GM12891 (cell line): ENCODE results near the gene ADIRF.

Source experiments
- PAX5 ChIP-seq: IDR thresholded peaks from 2 replicates; pipeline ENCODE4 v1.6.1; 2011; ENCODE audit warnings: low read length, moderate library complexity, mild to moderate bottlenecking; ENCODE audit not compliant: insufficient read depth, severe bottlenecking
- POLR2A ChIP-seq: IDR thresholded peaks from 2 replicates; pipeline ENCODE4 v1.6.1; 2011; ENCODE audit warnings: low read depth, low read length, control low read depth
- POLR2AphosphoS5 ChIP-seq: IDR thresholded peaks from 2 replicates; pipeline ENCODE4 v1.6.1; 2011; ENCODE audit warnings: low read depth, low read length, control low read depth
- POU2F2 ChIP-seq: IDR thresholded peaks from 2 replicates; pipeline ENCODE4 v1.6.1; 2011; ENCODE audit warnings: low read depth, mild to moderate bottlenecking, control low read depth, low read length, moderate library complexity
- SPI1 ChIP-seq: IDR thresholded peaks from 2 replicates; pipeline ENCODE4 v1.6.1; 2011; ENCODE audit warnings: low read depth, low read length, control low read depth
- TAF1 ChIP-seq: IDR thresholded peaks from 2 replicates; pipeline ENCODE4 v1.6.1; 2011; ENCODE audit warnings: low read depth, low read length, control low read depth

DNA sequence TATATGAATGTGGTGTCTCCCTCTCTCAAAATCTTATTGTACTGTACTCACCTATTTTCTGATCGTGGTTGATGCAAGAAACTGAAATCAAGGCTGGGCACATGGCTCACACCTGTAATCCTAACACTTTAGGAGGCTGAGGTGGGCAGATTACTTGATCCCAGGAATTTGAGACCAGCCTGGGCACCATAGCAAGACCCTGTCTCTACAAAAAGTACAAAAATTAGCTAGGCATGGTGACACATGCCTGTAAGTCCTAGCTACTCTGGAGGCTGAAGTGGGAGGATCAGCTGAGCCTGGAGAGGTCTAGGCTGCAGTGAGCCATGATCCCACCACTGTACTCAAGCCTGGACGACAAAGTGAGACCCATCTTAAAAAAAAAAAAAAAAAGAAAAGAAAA, 26.9 kb upstream of the ADIRF start:
- TF ChIP-seq POLR2A (no peak), TAF1 (no peak), SPI1 (no peak), POU2F2 (no peak), POLR2AphosphoS5 (no peak), PAX5 (no peak)
